Stimulated activated CD4-positive, alpha-beta T cell treated with anti-CD3 and anti-CD28 coated beads, Interleukin-15, amount 100 ng/mL, for 1 hour (primary cell): Measurements from ENCODE around the gene GDPD3.

ENCODE experiments used
- DNase-seq, 2 donors: peaks; one replicate each; pipeline ENCODE4 v3.0.0-alpha.2; 2020; ENCODE audit warnings: low read depth in 1 of 2, low spot score in 1 of 2

Gene GDPD3

DNA sequence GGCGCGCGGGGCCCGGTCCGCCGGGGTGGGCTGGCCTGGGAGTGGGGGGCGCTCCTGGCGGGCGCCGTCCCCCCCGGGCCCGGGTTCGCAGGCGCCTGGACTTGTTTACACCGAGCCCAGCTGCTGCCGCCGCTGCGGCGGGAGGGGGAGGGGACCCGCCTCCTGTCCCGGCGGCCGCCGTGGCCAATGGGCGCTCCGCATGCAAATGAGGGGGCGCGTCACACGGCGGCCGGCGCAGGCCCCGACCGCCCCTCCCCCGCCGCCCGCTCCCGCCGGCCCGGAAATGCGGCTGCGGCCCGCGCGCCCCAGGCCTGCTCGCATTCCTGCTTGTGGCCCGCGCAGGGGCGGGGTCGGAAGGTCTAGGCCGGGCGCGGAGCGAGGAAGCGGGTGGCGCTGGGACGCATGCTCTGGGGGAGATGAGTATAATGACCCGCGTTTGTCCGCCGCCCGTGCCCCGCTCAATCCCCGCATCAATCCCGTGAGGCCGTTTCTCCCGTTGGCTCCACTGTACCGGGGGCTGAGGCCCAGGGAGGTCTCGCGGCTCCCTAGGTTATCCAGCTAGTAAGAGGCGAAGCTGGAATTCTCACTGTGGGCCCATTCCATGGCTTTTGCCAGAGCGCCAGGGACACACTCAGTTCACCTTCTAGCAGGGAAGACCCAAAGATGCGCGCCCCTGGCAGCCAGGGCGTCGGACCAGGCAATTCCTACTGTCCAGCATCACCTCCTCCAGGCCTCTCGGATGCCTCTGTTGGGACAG is 17.1 kb downstream of the GDPD3 start, which contains the start of gene YPEL3:
TSS of gene YPEL3 (minus strand) at position 109 of the 757 bp plus-strand sequence. CDS start 731 bp downstream, outside the sequence.
- peak; percentile 83 to 87 for DNase-seq

DNA sequence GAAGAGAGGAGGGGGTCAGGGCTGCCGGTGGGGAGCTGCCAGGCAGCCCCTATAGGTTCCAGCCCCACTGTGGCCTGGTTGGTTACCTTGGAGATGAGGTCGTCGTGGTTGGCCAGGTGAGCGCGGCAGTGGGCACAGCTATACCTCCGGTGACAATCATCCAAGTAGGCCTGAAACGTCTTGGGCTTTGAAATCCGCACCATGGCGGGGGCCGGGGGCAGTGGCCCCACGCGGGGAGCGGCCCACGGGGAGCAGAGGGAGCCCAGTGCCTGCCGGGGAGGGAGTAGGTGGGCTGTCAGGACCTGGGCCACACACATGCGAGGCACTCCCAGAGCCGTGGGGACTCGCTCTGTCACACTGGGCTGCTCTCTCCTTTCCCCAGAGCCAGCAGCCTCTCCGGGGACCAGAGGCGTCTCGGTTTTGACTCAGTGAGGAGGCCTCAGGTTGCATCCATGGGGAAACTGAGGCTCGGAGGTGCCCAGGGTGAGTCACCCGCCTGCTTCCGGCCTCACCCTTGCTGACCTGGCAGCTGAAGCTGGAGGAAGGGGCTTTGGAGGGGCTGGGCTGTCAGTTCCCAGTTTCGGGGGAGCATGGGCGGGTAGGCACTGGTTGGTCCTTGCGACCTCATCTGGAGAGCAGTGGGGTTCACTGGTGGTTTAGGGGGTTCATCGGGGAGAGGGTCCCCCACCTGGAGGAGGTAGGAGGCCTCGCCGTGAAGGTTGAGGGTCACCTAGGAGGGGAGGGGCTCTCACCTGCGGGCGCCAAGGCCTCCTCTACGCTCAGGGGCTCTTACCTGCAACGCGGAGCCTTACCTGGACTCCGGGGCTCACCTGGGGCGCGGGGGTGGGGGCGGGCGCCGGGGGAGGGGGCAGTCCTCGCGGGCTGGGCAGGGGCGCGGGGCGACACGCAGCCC is 17.9 kb downstream of the GDPD3 start:
- DNase-seq: no peak

DNA sequence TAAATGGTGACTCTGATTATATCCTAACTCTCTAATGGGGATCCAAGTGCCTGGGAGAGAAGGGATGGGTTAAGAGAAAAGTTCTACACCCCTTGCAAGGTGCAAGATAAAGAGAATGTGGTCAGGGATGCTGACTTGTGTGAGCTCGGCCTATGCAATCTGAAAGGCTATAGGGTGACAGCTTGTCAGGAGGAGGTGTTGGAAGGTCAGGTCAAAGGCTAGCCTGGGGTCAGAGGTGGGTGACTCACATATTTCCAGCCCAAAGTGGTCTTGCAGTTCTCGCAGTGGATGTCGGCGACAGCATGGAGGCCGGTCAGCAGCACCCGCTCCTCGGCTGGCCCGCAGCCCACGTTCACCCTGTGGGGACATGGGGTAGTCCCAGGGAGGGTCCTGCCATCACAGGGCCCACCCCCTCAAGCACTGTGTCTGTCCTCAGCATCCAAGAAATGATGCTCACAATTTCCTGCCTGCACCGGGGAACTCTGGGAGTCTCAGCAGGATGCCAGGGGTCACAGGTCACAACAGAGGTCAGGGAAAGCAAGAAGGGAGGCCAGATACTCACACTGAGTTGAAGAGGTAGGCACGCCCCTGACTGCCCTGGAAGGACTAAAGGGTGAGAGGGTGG is 18.7 kb downstream of the GDPD3 start:
- no peak for DNase-seq

DNA sequence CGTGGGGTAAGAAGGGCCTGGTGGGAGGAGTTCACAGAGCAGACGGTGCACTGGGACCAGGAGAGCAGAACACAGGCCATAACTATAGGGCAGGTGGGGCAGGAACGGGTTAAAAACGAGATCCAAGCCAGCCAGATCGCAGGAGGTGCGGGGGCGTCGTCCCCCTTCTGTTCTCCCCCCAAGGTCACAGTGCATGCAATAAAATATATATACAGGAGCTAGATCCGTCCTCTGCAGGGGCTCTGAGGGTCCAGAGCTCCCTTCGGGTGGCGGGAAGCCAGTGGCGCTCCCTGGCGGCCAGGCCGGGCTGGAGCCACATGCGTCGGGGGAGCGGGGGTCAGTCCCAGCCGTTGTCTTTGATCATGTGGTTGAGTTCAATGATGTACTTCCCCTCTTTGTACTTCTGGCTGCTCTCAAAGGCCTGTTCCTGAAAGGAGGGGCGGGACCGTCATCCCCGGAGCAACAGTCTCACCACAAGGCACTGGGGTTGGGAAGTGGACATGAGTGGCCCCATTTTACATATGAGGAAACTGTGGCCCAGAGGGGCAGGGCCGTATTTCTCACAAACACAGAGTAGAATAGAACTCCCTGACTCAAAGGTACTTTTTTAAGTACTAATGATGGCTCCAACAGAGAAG is 20.8 kb downstream of the GDPD3 start:
- DNase-seq: peak; percentile 23 to 44

DNA sequence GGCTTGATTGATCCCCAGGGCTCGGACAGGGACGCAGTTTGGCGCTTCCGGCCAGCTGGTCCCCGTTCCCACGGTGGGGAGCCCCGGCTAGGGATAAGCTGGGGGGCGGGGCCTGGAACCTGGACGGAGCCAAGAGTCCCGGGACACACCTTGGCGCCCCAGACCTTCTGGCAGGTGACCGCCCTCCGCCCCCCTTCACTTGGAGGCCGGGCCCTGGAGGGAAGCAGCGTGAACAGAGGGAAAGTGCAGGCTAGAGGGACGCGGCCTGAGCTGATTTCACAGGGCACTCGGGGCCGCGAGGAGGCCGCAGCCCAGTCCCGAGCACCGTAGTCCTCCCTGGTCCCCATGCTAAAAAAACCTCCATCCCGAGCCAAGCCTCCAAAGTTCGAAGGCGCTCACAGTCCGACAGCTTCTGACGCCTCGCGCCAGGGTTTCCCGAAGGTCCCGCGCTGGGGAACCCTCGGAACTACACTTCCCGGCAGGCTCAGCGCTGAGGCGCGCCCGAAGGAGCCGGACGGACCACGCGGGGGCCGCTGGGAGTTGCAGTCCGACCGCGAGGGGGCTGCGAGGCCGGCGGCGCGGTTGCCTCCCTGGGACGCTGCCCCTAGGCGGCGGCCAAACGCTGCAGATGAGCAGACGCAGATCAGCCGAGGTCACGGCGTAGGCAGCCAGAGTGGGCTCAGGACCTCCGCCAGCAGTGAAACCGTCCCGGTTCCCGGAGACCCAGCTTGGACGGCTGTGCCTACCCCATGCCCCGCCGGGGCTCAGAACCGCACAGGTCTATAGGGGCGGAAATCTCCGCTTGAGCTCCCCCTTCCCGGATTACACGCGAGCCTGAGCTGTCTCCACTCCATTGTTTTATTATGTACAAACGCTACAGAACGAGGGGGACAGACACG is 21.6 kb downstream of the GDPD3 start, which contains the start of gene TBX6:
TSS of gene TBX6 (minus strand) at position 451 of the 899 bp plus-strand sequence. CDS start 731 bp downstream, outside the sequence.
- DNase-seq: peak; percentile 89 to 92

- no peak for DNase-seq
Measured at GRCh38 chr16:30090610-30091331, 22.6 kb downstream of the GDPD3 start.

DNA sequence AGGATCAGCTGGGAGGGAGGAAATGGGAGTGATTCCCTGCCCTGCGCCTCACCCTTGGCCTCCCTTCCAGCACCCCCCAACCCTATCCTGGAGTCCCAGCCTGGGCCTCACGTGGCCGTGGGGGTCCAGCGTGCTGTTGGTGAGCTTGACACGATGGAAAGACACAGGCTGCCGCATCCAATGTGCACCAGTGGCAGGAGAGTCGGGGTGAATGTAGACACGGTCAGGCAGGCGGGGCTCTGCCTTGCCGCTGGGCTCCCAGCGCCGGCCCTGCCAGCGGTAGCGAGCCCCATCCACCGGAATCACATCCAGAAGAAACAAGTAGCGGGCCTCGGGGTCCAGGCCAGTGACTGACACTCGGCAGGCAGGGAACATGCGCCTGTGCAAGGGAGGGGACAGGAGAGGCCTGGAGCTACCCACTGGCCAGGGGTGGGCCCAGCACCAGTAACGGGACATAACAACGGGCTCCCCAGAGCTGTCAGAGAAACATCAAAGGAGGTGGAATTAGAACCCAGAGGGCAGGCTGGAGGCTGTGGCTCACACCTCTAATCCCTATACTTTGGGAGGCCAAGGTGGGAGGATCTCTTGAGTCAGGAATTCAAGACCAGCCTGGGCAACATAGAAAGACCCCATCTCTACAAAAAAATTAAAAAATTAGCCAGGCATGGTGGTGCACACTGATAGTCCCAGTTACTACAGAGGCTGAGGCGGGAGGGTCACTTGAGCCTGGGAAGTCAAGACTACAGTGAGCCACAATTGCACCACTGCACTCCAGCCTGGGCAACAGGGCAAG is 24.3 kb downstream of the GDPD3 start:
- no peak for DNase-seq

DNA sequence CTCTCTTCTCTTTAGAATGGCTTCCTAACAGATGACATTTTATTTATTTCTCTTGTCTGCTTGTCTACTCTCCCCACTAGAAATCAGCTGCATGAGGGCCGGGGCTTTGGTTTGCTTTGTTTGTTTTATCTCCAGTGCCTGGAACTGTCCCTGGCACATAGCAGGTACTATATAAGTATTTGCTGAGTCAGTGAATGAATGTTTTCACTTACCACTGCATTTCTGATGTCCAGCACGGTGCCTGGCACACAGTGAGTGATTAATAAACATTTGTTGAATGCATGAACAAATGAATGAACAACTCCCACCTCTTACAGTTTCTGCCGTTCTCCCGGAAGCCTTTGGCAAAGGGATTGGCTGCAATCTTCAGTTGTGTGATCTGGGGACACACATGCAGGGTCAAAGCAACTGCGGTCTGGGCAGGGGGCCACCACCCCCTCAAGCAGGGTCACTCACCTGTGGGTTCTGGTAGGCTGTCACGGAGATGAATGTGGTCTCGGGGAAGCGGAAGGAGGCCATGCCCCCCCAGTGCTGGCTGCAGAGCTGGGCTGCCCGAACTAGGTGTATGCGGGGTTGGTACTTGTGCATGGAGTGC is 25.0 kb downstream of the GDPD3 start:
- DNase-seq: no peak

DNA sequence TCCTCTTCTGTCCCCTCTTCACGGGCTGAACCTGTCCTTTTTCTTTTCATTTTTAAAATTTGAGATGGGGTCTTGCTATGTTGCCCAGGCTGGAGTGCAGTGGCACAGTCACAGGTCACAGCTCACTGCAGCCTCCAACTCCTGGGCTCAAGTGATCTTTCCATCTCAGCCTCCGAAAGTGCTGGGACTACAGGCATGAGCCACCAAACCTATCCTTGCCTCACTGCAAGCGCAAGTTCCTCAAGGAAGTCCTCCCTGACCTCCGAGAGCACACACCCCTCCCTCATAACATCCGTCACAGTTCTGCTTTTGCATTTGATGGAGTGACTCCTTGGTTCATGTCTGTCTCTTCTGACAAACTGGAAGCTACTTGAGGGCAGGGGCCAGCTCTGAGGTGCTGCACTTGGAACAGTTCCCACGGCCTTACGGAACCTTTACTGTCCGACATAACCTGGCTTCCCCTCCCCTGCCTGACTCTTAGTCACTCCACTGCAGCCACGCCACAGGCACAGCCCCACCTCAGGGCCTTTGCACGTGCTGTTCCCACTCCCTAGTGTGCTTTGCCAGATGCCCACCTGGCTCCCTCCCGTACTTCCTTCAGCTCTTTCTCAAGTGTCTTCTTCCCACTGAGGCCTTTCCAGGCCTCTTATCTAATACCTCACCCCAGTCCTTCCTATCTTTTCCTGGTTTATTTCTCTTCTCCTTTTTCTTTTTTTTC is 26.0 kb downstream of the GDPD3 start:
- no peak for DNase-seq

- DNase-seq: no peak
Measured at GRCh38 chr16:30086291-30087140, 26.8 kb downstream of the GDPD3 start.

- no peak for DNase-seq
Measured at GRCh38 chr16:30085820-30086219, 27.5 kb downstream of the GDPD3 start.

GRCh38 chr16:30085247-30085646 is 28.1 kb downstream of the GDPD3 start:
- DNase-seq: no peak

- no peak for DNase-seq
Measured at GRCh38 chr16:30084816-30085159, 28.5 kb downstream of the GDPD3 start.

- DNase-seq: no peak
Measured at GRCh38 chr16:30084096-30084815, 29.1 kb downstream of the GDPD3 start.

GRCh38 chr16:30083216-30084055 is 29.9 kb downstream of the GDPD3 start:
- no peak for DNase-seq
